Prostate gland (tissue), 2 donors: Measurements from ENCODE around the gene PRKAG3. TPM values are rescaled to one million over a fixed set of nuclear protein-coding genes. Genes with fewer than 3 reads are reported as not detected.

Experiments
- DNase-seq: peaks from one replicate; pipeline ENCODE4 v3.0.0-alpha.2; 2019; ENCODE audit warnings: low spot score
- H3K27ac ChIP-seq, 2 donors: fragments of 200-600 bp; sonication (generic); 2 replicates each; pipeline ENCODE4 v1.5.1; 2017 to 2019
- H3K27me3 ChIP-seq: fragments of 200-600 bp; sonication (generic); replicated peaks from 2 replicates; pipeline ENCODE4 v1.5.1; 2019; ENCODE audit not compliant: insufficient read depth
- H3K36me3 ChIP-seq, 2 donors: fragments of 200-600 bp; sonication (generic); 1 replicate in 1 of 2; 2 replicates in 1 of 2; pipeline versions ENCODE4 v1.5.1 to v1.8.1; 2017 to 2019
- H3K4me1 ChIP-seq: fragments of 200-600 bp; sonication (generic); replicated peaks from 2 replicates; pipeline ENCODE4 v1.5.1; 2019
- H3K4me3 ChIP-seq, 2 donors: fragments of 200-600 bp; sonication (generic); 2 replicates each; pipeline ENCODE4 v1.5.1; 2017 to 2019
- H3K9me3 ChIP-seq: fragments of 200-600 bp; sonication (generic); 2 replicates; pipeline ENCODE4 v1.5.1; 2017
- POLR2A ChIP-seq: fragments of 450-650 bp; IDR thresholded peaks from one replicate; pipeline ENCODE4 v1.6.1; 2016; ENCODE audit warnings: antibody characterized with exemption, mild to moderate bottlenecking
- POLR2AphosphoS5 ChIP-seq: sonication (generic); formaldehyde crosslinking; IDR thresholded peaks from one replicate; pipeline ENCODE4 v1.6.1; 2017; ENCODE audit warnings: antibody characterized with exemption
- WGBS: methylation state at CpG from one replicate; pipeline ENCODE4 v1.1.5; 2018; 5-methylcytosine and 5-hydroxymethylcytosine counted together
- intact Hi-C: fragments of 100-400 bp; cut with DNase I; formaldehyde crosslinking; loops from one replicate; pipeline ENCODE4 v1.14.2; 2022
- total RNA-seq, 2 donors: library from RNA; depleted of rRNA; stranded (reverse); fragments of >200 nt; gene quantifications; one replicate each; pipeline ENCODE4 v1.1.0, GENCODE V29; 2016
- TF ChIP-seq, protein P1 (sequence below), 4 experiments: fragments of 200-600 bp in 2 of 4; fragments of 450-650 bp in 2 of 4; sonication (generic) in 2 of 4; IDR thresholded peaks; 1 replicate in 3 of 4; 2 replicates in 1 of 4; pipeline ENCODE4 v1.5.1; 2016 to 2019; ENCODE audit warnings: antibody characterized with exemption in 4 of 4, mild to moderate bottlenecking in 2 of 4, moderate library complexity in 2 of 4

Gene PRKAG3
- total RNA-seq, 2 donors from 2014 or later: 0.14 TPM; not detected in 1

DNA sequence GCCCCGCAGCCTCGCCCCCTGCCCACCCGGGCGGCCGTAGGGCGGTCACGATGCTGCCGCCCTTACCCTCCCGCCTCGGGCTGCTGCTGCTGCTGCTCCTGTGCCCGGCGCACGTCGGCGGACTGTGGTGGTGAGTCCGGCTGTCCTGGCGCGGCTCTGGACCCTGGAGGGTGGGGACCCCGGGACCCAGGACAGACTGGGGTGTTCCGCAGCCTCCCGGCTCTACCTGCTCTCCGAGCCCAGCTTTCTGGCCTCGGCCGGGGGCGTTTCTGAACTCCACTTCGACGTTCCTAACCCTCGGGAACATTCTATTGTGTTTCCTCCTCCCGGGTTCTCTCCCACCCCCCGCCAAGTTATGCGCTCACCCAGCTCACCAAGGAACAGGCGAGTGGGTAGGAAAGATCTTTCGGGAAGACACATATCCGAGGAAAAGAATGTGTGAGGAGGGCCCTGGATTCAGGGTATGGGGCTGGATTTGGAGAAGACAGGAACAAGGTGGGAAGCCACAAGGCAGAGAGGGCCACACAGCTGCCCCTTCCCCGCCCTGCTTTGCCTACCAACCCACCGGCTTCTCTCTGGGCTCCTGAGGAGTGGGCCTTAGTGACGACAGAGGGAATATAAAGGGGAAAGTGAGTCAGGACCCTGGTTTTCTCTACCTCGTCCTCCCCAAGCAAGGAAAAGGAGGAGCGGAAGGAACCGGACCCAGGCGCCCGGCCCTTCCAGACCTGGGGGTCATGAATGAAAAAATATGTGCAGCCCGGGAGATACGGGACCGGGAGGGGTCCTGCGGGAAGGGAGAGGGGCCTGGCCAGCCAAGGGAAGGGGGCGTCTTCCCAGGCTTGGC is 28.6 kb upstream of the PRKAG3 start:
- H3K27me3 ChIP-seq: no peaks in the 10 kb centered on the region
- 2% methylated on average over 45 of the region's 47 CpGs for WGBS
- H3K9me3 ChIP-seq: no peaks in the 10 kb centered on the region
- TF ChIP-seq POLR2AphosphoS5 (no peak), POLR2A (no peak)
- TF ChIP-seq, protein P1, sequence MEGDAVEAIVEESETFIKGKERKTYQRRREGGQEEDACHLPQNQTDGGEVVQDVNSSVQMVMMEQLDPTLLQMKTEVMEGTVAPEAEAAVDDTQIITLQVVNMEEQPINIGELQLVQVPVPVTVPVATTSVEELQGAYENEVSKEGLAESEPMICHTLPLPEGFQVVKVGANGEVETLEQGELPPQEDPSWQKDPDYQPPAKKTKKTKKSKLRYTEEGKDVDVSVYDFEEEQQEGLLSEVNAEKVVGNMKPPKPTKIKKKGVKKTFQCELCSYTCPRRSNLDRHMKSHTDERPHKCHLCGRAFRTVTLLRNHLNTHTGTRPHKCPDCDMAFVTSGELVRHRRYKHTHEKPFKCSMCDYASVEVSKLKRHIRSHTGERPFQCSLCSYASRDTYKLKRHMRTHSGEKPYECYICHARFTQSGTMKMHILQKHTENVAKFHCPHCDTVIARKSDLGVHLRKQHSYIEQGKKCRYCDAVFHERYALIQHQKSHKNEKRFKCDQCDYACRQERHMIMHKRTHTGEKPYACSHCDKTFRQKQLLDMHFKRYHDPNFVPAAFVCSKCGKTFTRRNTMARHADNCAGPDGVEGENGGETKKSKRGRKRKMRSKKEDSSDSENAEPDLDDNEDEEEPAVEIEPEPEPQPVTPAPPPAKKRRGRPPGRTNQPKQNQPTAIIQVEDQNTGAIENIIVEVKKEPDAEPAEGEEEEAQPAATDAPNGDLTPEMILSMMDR (IDR thresholded peaks at IDR 0.05): no peak
- no peak overlapping the region for H3K27ac ChIP-seq
- intact Hi-C loops: no loop called here
- peak overlapping the region; percentile 24 to 41 for H3K4me3 ChIP-seq
- H3K36me3 ChIP-seq: no peaks in the 10 kb centered on the region
- DNase-seq: no peak
- H3K4me1 ChIP-seq: no peaks in the 10 kb centered on the region

DNA sequence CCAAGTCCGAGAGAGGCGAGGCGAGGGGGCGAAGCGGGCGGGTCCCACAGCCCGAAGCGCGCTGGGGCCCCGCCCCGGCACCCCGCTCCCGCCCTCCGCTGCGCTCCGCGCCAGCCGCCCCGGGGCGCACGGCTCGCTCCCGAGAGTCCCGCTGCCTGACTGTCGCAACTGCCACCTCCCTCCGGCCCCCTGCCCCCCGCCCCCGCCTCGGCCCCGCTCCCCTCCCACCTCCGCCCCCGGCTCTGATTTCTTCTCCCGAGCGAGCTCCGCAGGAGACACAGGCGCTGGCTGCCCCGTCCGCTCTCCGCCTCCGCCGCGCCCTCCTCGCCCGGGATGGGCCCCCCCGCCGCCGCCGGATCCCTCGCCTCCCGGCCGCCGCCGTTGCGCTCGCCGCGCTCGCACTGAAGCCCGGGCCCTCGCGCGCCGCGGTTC is 28.0 kb upstream of the PRKAG3 start, which contains the start of gene WNT6:
TSS of gene WNT6 (plus strand) at position 250 of the 432 bp plus-strand sequence. CDS start 233 bp downstream, outside the sequence.
- 4% methylated on average over 31 of the region's 64 CpGs for WGBS
- H3K4me1 ChIP-seq: no peaks in the 10 kb centered on the region
- no peak within 1 kb of the TSS for H3K27ac ChIP-seq
- no peak for DNase-seq
- H3K27me3 ChIP-seq: no peaks in the 10 kb centered on the region
- no peaks in the 10 kb centered on the region for H3K9me3 ChIP-seq
- TF ChIP-seq, protein P1 (IDR thresholded peaks at IDR 0.05): no peak
- TF ChIP-seq POLR2A: no peak
- TF ChIP-seq POLR2AphosphoS5: no peak
- peak within 1 kb of the TSS; percentile 24 to 41 for H3K4me3 ChIP-seq
- H3K36me3 ChIP-seq: no peaks in the 10 kb centered on the region
- intact Hi-C loops: no loop called here

DNA sequence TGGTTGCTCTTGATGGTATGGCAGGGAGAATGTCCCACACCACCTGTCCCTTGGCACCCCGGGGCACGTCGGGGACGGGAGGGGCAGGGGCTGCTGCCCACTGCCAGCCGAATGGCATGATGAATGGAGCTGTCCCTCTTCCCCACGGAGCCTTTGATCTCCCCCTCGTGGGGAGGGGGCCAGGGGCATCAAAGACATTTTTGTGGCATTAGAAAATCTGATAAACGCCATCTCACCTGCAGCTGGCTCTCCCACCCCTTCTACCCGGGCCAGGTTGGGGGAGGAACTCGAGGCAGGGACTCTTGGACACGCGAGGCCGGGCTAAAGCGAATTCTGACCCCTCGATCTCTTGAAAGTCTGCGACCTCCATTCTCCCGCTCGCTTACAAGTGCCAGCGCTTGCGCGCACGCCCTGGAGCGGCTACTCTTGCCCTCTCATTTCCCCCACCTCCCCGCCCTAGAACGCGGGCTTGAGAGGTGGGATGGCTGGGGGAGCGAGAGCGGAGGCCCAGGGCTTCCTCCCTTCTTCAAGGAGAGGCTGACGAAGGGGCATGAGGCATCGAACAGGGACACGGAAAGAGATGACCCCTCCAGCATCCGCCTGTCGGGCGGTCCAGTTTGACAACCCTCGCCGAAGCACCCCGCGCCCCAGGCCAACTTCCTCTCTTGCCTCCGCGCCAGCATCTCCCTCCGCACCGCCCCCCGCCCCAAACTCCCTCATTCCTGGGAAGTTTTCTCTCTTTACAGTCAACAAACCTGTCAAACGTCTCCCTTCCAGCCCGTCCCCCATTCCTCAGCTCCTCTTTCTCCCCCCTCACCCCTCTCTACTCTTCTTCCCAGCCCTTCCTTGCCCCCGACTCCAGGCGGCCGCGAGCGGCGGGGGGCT is 27.3 kb upstream of the PRKAG3 start:
- no peaks in the 10 kb centered on the region for H3K9me3 ChIP-seq
- WGBS: 9% methylated on average over 51 of the region's 51 CpGs
- DNase-seq: no peak
- H3K36me3 ChIP-seq: no peaks in the 10 kb centered on the region
- no peak overlapping the region for H3K27ac ChIP-seq
- intact Hi-C loops: no loop called here
- peak overlapping the region; percentile 24 to 41 for H3K4me3 ChIP-seq
- no peaks in the 10 kb centered on the region for H3K4me1 ChIP-seq
- TF ChIP-seq, protein P1 (IDR thresholded peaks at IDR 0.05): no peak
- TF ChIP-seq POLR2A (no peak), POLR2AphosphoS5 (no peak)
- no peaks in the 10 kb centered on the region for H3K27me3 ChIP-seq

DNA sequence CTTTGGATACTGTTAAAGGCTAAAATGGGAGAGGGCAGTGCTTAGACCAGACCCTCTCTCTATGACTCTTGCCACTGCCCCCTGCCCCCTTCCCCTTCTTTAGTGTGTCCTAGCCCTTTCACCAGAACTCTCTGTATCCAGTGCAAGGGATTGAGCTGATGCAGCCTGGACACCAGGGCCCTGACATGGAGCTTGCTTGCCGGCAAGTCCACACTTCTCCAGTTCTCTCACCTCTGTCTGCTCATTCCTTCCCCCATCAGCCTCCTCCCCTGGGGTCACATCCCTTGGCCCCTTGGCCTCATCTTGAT is 26.5 kb upstream of the PRKAG3 start:
- Histone ChIP-seq H3K27me3 (no peaks in the 10 kb centered on the region), H3K36me3 (no peaks in the 10 kb centered on the region), H3K4me1 (no peaks in the 10 kb centered on the region), H3K27ac (no peak overlapping the region), H3K9me3 (no peaks in the 10 kb centered on the region), H3K4me3 (no peak overlapping the region)
- TF ChIP-seq POLR2A: no peak
- TF ChIP-seq POLR2AphosphoS5: no peak
- TF ChIP-seq, protein P1 (IDR thresholded peaks at IDR 0.05): no peak
- DNase-seq: no peak
- intact Hi-C loops: no loop called here
- WGBS: 47% methylated on average over 1 of the region's 1 CpG
